ENCODE results near the gene CEP57L1.

DNA sequence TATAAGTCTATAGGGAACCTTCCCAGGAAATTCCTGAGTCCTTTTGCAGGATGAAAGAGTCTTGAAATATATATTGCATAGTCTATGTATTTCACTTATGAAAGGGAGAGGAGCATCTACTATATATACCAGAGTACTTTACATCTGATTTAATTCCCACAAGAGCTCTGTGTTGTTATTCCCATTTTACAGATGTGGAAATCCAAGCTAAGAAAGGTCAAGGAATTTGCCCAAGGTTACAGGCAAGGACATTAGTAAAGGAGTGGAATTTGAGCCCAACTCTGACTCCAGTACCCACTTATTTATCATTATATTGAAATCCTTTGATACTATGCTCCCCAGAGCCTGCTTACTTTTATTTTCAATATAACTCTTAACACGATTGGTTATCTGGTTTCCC, 3.2 kb upstream of the CEP57L1 start:
- TF ChIP-seq, protein P1, sequence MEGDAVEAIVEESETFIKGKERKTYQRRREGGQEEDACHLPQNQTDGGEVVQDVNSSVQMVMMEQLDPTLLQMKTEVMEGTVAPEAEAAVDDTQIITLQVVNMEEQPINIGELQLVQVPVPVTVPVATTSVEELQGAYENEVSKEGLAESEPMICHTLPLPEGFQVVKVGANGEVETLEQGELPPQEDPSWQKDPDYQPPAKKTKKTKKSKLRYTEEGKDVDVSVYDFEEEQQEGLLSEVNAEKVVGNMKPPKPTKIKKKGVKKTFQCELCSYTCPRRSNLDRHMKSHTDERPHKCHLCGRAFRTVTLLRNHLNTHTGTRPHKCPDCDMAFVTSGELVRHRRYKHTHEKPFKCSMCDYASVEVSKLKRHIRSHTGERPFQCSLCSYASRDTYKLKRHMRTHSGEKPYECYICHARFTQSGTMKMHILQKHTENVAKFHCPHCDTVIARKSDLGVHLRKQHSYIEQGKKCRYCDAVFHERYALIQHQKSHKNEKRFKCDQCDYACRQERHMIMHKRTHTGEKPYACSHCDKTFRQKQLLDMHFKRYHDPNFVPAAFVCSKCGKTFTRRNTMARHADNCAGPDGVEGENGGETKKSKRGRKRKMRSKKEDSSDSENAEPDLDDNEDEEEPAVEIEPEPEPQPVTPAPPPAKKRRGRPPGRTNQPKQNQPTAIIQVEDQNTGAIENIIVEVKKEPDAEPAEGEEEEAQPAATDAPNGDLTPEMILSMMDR (IDR thresholded peaks at IDR 0.05 in 8 of 11, conservative IDR thresholded peaks at IDR 0.05 in 3 of 11), result no peak
- TF ChIP-seq POLR2A (IDR thresholded peaks at IDR 0.05) (no peak), POLR2AphosphoS5 (IDR thresholded peaks at IDR 0.05) (no peak)
